ENCODE results near the gene DOK6. TPM values are rescaled to one million over a fixed set of nuclear protein-coding genes. Genes with fewer than 3 reads are reported as not detected.

The DOK6 gene
- total and polyA plus RNA-seq, 9 of the 15 experiments (the other 6 are each of a cell fraction or from before 2014, with no cell fraction given) = not detected

DNA sequence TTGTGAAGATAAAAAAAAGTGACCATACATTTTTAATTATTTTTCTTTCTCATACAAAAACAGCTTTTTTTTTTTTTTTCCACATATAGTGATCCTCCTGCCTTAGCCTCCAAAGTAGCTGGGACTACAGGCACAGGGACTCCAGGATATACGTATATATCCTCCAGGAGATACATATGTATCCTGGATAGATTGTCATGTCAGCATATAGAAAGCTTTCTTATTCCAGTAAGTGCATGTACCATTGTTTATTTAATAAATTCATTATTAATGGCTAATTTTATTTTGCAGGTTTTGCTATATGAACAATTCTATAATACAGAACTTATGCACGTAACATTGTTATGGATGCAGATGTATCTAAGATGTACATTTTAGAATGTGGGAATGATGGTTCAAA lies 138.7 kb downstream of the DOK6 start:
- no peak for DNase-seq (ENCODE audit: extremely low read depth in 1 of 4, low spot score in 3 of 4)
- H3K4me1 ChIP-seq (replicated peaks in 1 of 2; ENCODE audit: control insufficient read depth in 2 of 2, insufficient read depth in 2 of 2, low read length in 2 of 2) = no peaks in the 10 kb centered on the region
- no peak overlapping the region for H3K9ac ChIP-seq (ENCODE audit: insufficient read depth in 1 of 2, low read depth in 2 of 2, low read length in 2 of 2)
- BruUV-seq (replicated peaks) = no TSS peak
- no peak overlapping the region for H3K27ac ChIP-seq (ENCODE audit: extremely low read depth, low read depth, low read length)
- H3K4me3 ChIP-seq = no peak overlapping the region
- intact Hi-C loops (cut with micrococcal nuclease) = no loop called here
- 0% methylated on average over 2 of the region's 2 CpGs for WGBS (ENCODE audit: insufficient coverage, low coverage, missing lambda C conversion rate)
- no peaks in the 10 kb centered on the region for H3K79me2 ChIP-seq (ENCODE audit: control insufficient read depth, insufficient read depth, low read length)
- FAIRE-seq = no peak
- POLR2A ChIA-PET = no interaction called here
- in situ Hi-C loops (cut with MboI) = no loop called here
- H2AFZ ChIP-seq (ENCODE audit: low read depth, low read length) = no peak overlapping the region
- CTCF ChIA-PET (ENCODE audit: low intra/inter-chr PET ratio) = no interaction called here
- no peaks in the 10 kb centered on the region for H3K36me3 ChIP-seq (ENCODE audit: control insufficient read depth, insufficient read depth, low read length)
- no peaks in the 10 kb centered on the region for H3K27me3 ChIP-seq (ENCODE audit: control insufficient read depth in 2 of 2, insufficient read depth in 2 of 2, low read length in 2 of 2)
- H3K4me2 ChIP-seq (ENCODE audit: insufficient read depth, low read length) = no peak overlapping the region
- no peaks in the 10 kb centered on the region for H3K9me1 ChIP-seq (ENCODE audit: control insufficient read depth, insufficient read depth, low read length)
- H4K20me1 ChIP-seq (replicated peaks; ENCODE audit: control insufficient read depth, insufficient read depth, low read length) = no peaks in the 10 kb centered on the region
- H3K9me3 ChIP-seq (replicated peaks; ENCODE audit: control insufficient read depth, insufficient read depth, low read depth, low read length) = no peaks in the 10 kb centered on the region
- no peak for TF ChIP-seq CEBPG (CRISPR knock-in tag; IDR thresholded peaks at IDR 0.05)
- TF ChIP-seq CEBPG (tag; conservative IDR thresholded peaks at IDR 0.05 in 1 of 2, IDR thresholded peaks at IDR 0.05 in 1 of 2) = no peak
- TF ChIP-seq JUN (IDR thresholded peaks at IDR 0.05; ENCODE audit: borderline replicate concordance, low read depth, low read length) = no peak
- TF ChIP-seq JUN (CRISPR knock-in tag; IDR thresholded peaks at IDR 0.05; ENCODE audit: borderline replicate concordance) = no peak
- no peak for TF ChIP-seq ZBTB17 (CRISPR knock-in tag; IDR thresholded peaks at IDR 0.05)
- TF ChIP-seq ZBTB49 (CRISPR knock-in tag; IDR thresholded peaks at IDR 0.05; ENCODE audit: borderline replicate concordance) = no peak
- TF ChIP-seq ZNF778 (CRISPR knock-in tag; IDR thresholded peaks at IDR 0.05) = no peak
- no peak for TF ChIP-seq ILK (tag; IDR thresholded peaks at IDR 0.05; ENCODE audit: borderline replicate concordance, low read depth)
- no peak for TF ChIP-seq TBP (optimal IDR thresholded peaks at IDR 0.05; ENCODE audit: low read depth, low read length)
- no peak for TF ChIP-seq NFIC (IDR thresholded peaks at IDR 0.05)
- TF ChIP-seq ZNF395 (CRISPR knock-in tag; IDR thresholded peaks at IDR 0.05) = no peak
- no peak for TF ChIP-seq ZNF347 (CRISPR knock-in tag; IDR thresholded peaks at IDR 0.05; ENCODE audit: low read depth)
- TF ChIP-seq MECOM (CRISPR knock-in tag; IDR thresholded peaks at IDR 0.05) = no peak
- TF ChIP-seq ATF2 (CRISPR knock-in tag; IDR thresholded peaks at IDR 0.05) = no peak
- no peak for TF ChIP-seq STAT5A (IDR thresholded peaks at IDR 0.05; ENCODE audit: borderline replicate concordance, low read length)
- TF ChIP-seq SMC3 (conservative IDR thresholded peaks at IDR 0.05; ENCODE audit: insufficient read depth, low read depth, low read length) = no peak
- TF ChIP-seq THAP7 (CRISPR knock-in tag; IDR thresholded peaks at IDR 0.05) = no peak
- no peak for ATAC-seq
